PC-9 (cell line): ENCODE results near the gene TAPBP. TPM values are rescaled to one million over a fixed set of nuclear protein-coding genes. Genes with fewer than 3 reads are reported as not detected.

Experiments used
- microRNA-seq: library from miRNA; unstranded; fragments of <30 nt; microRNA quantifications from one replicate; pipeline ENCODE4 v1.2.0, GENCODE V29; 2021; ENCODE audit warnings: borderline number of aligned reads, borderline replicate concordance
- total RNA-seq: library from RNA; stranded (reverse); gene quantifications from 2 replicates; pipeline ENCODE4 v1.2.3, GENCODE V29; 2021

Gene TAPBP
- total RNA-seq, 1 experiment from 2014 or later = 156 TPM

Small RNAs within 50 kb of the gene (microRNA-seq; reads per million reads assigned to microRNA genes)
- gene MIR6834 (not detected), gene MIR6873 (not detected)

Other genes with a start within 250 kb of the TAPBP start
- not detected in 2 replicates for gene HLA-DPA1, start 240.4 kb downstream of the TAPBP start, total RNA-seq
- not detected in 2 replicates for gene HLA-DPB1, start 238.1 kb downstream of the TAPBP start, total RNA-seq
- 2.2 and 3.4 TPM in 2 replicates for gene COL11A2, start 121.6 kb downstream of the TAPBP start, total RNA-seq
- 49.8 and 51.5 TPM in 2 replicates for gene RXRB, start 113.4 kb downstream of the TAPBP start, total RNA-seq
- gene SLC39A7, start 113.2 kb downstream of the TAPBP start, total RNA-seq = 96.4 and 110 TPM in 2 replicates
- 16.4 and 25.4 TPM in 2 replicates for gene HSD17B8, start 109.4 kb downstream of the TAPBP start, total RNA-seq
- 18.9 and 19.2 TPM in 2 replicates for gene RING1, start 105.6 kb downstream of the TAPBP start, total RNA-seq
- gene VPS52, start 42.2 kb downstream of the TAPBP start, total RNA-seq = 46.2 and 48.3 TPM in 2 replicates
- gene RPS18, start 42.0 kb downstream of the TAPBP start, total RNA-seq = 2,057 and 2,442 TPM in 2 replicates
- 10.3 and 12.8 TPM in 2 replicates for gene B3GALT4, start 37.0 kb downstream of the TAPBP start, total RNA-seq
- 52.4 and 59.6 TPM in 2 replicates for gene WDR46, start 24.8 kb downstream of the TAPBP start, total RNA-seq
- gene PFDN6, start 24.5 kb downstream of the TAPBP start, total RNA-seq = 51.5 and 57.2 TPM in 2 replicates
- 99.3 and 102 TPM in 2 replicates for gene RGL2, start 15.1 kb downstream of the TAPBP start, total RNA-seq
- 16.5 and 20.8 TPM in 2 replicates for gene ZBTB22, start 3.7 kb upstream of the TAPBP start, total RNA-seq
- 60.1 and 61.6 TPM in 2 replicates for gene DAXX, start 8.9 kb upstream of the TAPBP start, total RNA-seq
- gene KIFC1, start 77.7 kb upstream of the TAPBP start, total RNA-seq = 82.9 and 91.4 TPM in 2 replicates
- gene PHF1, start 96.9 kb upstream of the TAPBP start, total RNA-seq = 47.6 and 52.0 TPM in 2 replicates
- 213 and 220 TPM in 2 replicates for gene CUTA, start 104.0 kb upstream of the TAPBP start, total RNA-seq
- 13.6 and 17.7 TPM in 2 replicates for gene SYNGAP1, start 106.0 kb upstream of the TAPBP start, total RNA-seq
- gene ZBTB9, start 140.5 kb upstream of the TAPBP start, total RNA-seq = 7.9 and 8.4 TPM in 2 replicates